Stimulated activated CD8-positive, alpha-beta memory T cell treated with anti-CD3 and anti-CD28 coated beads, Interleukin-15, amount 100 ng/mL, for 24 hours (primary cell): ENCODE results near the gene RBM38.
"Not testable (repeated sequence)": the region's sequence is repeated elsewhere in the genome, so short reads cannot be mapped to it uniquely, and the experiment has no call there.

Experiments used
- DNase-seq: peaks from one replicate; pipeline ENCODE4 v3.0.0-alpha.2; 2020; ENCODE audit warnings: low read depth

RBM38 gene

GRCh38 chr20:57419479-57419878 is 28.3 kb downstream of the RBM38 start:
- not testable (repeated sequence) for DNase-seq

GRCh38 chr20:57420571-57421252 is 29.5 kb downstream of the RBM38 start:
- DNase-seq = no peak

- no peak for DNase-seq
These were observed 30.3 kb downstream of the RBM38 start for GRCh38 chr20:57421253-57422220.

GRCh38 chr20:57422254-57422653 is 31.1 kb downstream of the RBM38 start:
- no peak for DNase-seq

- no peak for DNase-seq
These were observed 34.2 kb downstream of the RBM38 start for GRCh38 chr20:57425150-57426013.

- no peak for DNase-seq
These were observed 35.1 kb downstream of the RBM38 start for GRCh38 chr20:57426271-57426689.

- no peak for DNase-seq
These were observed 35.6 kb downstream of the RBM38 start for GRCh38 chr20:57426831-57427230.

- DNase-seq = no peak
These were observed 37.3 kb downstream of the RBM38 start for GRCh38 chr20:57428324-57429158.

GRCh38 chr20:57429159-57429496 is 37.9 kb downstream of the RBM38 start:
- no peak for DNase-seq

GRCh38 chr20:57429580-57430200 is 38.5 kb downstream of the RBM38 start:
- DNase-seq = no peak

GRCh38 chr20:57430201-57430596 is 39.0 kb downstream of the RBM38 start:
- not testable (repeated sequence) for DNase-seq

- DNase-seq = no peak
These were observed 40.3 kb downstream of the RBM38 start for GRCh38 chr20:57431539-57431835.

GRCh38 chr20:57432480-57432861 is 41.3 kb downstream of the RBM38 start:
- no peak for DNase-seq

- DNase-seq = no peak
These were observed 41.8 kb downstream of the RBM38 start for GRCh38 chr20:57432862-57433491.

GRCh38 chr20:57433657-57434389 is 42.6 kb downstream of the RBM38 start:
- no peak for DNase-seq

- no peak for DNase-seq
These were observed 43.1 kb downstream of the RBM38 start for GRCh38 chr20:57434390-57434700.

GRCh38 chr20:57435105-57435497 is 43.9 kb downstream of the RBM38 start:
- DNase-seq = no peak

GRCh38 chr20:57435498-57436222 is 44.5 kb downstream of the RBM38 start:
- no peak for DNase-seq

GRCh38 chr20:57436223-57436545 is 45.0 kb downstream of the RBM38 start:
- DNase-seq = no peak

- no peak for DNase-seq
These were observed 46.1 kb downstream of the RBM38 start for GRCh38 chr20:57437267-57437666.
